GM18907 (cell line): ENCODE measurements around the gene OTUB2.

Experiments
- ATAC-seq: cut with Tn5 transposase; IDR thresholded peaks from one replicate; pipeline ENCODE4 v1.9.1; 2021; ENCODE audit warnings: mild to moderate bottlenecking, moderate library complexity; ENCODE audit not compliant: unreplicated experiment

Gene OTUB2

GRCh38 chr14:94026173-94026888, at the start of gene OTUB2:
TSS of gene OTUB2 (plus strand) at chr14:94026340. CDS start at chr14:94026538, 198 bp downstream.
- ATAC-seq: peak; percentile 99

- ATAC-seq: peak; percentile 6
Observed at GRCh38 chr14:93976477-93977057, 49.6 kb upstream of the OTUB2 start, which contains the start of gene ASB2. TSS of gene ASB2 (minus strand) at chr14:93976570. CDS start at chr14:93964539, 12,031 bp downstream.

- no peak for ATAC-seq
Observed at GRCh38 chr14:93977171-93977570, 49.0 kb upstream of the OTUB2 start.

GRCh38 chr14:93977790-93978581, 48.2 kb upstream of the OTUB2 start:
- ATAC-seq: peak; percentile 62

- ATAC-seq: peak; percentile 5
Observed at GRCh38 chr14:93978735-93979134, 47.4 kb upstream of the OTUB2 start.

- ATAC-seq: no peak
Observed at GRCh38 chr14:93980456-93981201, 45.5 kb upstream of the OTUB2 start.

- no peak for ATAC-seq
Observed at GRCh38 chr14:93981316-93982229, 44.6 kb upstream of the OTUB2 start.

GRCh38 chr14:93982230-93983007, 43.7 kb upstream of the OTUB2 start:
- no peak for ATAC-seq

GRCh38 chr14:93984070-93984469, 42.1 kb upstream of the OTUB2 start:
- ATAC-seq: no peak

- no peak for ATAC-seq
Observed at GRCh38 chr14:93984987-93985410, 41.1 kb upstream of the OTUB2 start.

- ATAC-seq: no peak
Observed at GRCh38 chr14:93986955-93987354, 39.2 kb upstream of the OTUB2 start.

GRCh38 chr14:93987376-93987775, 38.8 kb upstream of the OTUB2 start:
- ATAC-seq: no peak

- ATAC-seq: no peak
Observed at GRCh38 chr14:93987815-93988476, 38.2 kb upstream of the OTUB2 start.

GRCh38 chr14:93989939-93990338, 36.2 kb upstream of the OTUB2 start:
- peak; percentile 75 for ATAC-seq

GRCh38 chr14:93991212-93991611, 34.9 kb upstream of the OTUB2 start:
- ATAC-seq: no peak

- ATAC-seq: no peak
Observed at GRCh38 chr14:93991649-93992048, 34.5 kb upstream of the OTUB2 start.

GRCh38 chr14:93993382-93993781, 32.8 kb upstream of the OTUB2 start:
- ATAC-seq: no peak

- ATAC-seq: no peak
Observed at GRCh38 chr14:93994919-93995682, 31.0 kb upstream of the OTUB2 start.
